Suppressor macrophage treated with lipopolysaccharide for 1 hour (primary cell): Measurements from ENCODE around the gene HSPA6.
"Not testable (repeated sequence)": the region's sequence is repeated elsewhere in the genome, so short reads cannot be mapped to it uniquely, and the experiment has no call there.

ENCODE experiments used
- DNase-seq, 3 donors: peaks; one replicate each; pipeline ENCODE4 v3.0.0-alpha.2; 2020 to 2022

HSPA6 gene

DNA sequence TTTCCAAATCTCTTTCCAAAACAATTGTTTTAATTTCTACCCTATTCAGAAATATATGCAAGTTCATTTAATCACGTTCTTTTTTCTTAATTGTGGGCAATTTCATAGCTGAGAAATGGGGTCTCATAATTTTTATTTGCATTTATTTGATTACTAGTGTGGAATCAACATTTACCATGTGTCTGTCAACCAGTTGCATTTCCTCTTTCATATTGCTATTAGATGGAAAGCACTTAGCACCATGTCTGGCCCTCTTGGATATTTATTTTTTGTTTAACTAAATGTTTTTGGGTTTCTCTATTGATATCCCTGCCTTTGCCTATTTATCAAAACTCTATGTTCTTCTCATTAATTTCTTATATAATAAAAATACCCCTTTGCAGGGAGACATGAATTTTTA is 39.2 kb downstream of the HSPA6 start:
- not testable (repeated sequence) for DNase-seq

DNA sequence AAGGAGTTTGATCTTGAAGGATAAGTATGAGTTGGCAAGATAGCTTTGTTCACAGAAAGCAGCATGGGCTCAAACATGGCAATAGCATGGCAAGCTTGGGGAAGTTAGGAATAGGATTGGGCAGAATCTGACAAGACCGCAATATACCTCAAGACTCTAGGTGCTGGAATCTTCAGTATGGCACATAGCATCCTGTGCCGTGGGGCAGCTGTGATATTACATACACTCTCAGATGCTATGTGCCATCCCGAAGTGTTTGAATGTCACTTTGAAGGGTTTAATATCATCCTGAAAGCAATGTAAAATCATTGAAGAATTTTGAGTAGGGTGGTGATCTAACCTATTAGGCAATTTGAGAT is 42.2 kb downstream of the HSPA6 start:
- DNase-seq = peak in 1 of 3 donors; percentile 20

DNA sequence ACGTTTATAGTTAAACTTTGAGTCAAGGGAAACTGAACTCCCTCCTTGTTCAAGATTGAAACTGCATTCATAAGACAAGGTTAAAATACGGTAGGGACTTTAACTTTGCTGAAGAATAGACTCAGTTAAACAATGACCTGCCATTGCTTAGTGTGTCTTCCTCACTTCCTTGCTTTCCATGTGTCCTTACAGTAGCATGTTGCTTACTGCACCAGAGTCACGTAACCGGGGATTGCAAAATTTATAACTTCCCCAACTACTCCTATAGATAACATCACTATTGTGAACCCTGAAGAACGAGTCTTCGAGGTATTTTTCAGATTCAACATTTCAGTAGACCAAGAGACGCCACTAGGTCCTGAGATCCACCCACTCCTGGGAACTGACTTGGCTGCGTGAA is 47.4 kb downstream of the HSPA6 start:
- DNase-seq = not testable (repeated sequence)
